ENCODE data around the gene SEMA5A.

Gene SEMA5A

DNA sequence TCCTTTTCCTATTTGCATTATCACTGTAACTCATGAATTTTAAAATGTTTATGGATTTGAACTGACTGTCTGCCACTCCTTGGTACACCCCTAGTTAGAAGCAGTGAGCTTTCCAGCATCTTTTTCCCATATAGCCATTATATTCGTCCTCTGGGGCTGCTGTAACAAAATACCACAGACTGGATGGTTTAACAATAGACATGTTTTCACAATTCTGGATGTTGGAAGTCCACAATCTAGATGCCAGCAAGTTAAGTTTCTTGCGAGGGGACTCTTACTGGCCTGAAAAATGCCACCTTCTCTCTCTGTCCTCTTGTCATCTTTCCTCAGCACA, 530.0 kb downstream of the SEMA5A start:
- DNase-seq (ENCODE audit: low read depth, low spot score): no peak

DNA sequence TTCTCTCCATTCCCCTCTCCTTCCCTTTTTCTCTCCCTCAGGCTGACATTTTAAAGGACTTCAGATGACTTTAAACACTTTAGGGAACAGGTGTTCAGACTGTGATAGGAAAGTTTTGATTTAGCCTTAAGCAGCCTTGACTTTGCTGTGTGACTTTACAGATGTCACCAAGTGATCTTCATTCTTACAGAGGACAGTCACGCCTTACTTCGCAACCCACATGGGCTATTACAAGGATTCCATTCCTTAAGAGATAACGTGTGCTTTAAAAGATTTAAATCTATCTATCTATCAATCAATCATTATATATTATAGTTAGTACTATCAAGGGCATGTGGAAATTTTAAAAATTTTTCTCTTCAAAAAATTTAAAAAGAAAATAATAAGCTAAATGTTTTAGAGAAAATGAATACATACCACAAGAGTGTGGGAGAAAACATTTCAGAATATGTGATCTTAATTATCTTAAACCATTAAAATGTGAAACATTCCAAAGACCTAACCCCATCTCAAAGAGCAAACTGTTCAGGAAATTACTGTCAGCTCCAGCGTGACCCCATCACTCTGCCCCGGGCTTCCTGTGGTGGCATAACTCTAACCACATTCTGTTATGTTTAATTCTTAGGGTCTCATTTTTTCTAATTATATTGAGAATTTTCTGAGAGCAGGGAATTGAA, 530.5 kb downstream of the SEMA5A start:
- DNase-seq (ENCODE audit: low read depth, low spot score): no peak

DNA sequence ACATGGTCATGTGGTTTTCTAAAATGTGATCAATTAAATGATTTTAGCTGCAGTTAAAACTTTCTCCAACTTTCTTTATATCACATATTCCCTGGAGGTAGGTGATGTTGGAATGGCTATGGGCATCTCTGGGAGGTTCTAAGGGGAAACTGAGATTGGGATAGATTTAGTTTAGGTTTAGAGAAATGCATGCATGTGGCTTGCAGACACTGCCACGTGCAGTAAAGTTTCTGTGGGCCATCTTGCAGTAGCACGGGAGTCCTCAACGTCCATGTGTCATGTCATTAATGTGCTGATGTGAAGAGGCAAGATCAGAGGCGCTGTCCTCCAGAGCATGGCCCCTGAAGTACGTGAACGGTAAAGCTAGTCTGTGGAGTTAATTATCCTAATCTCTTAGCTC, 532.7 kb downstream of the SEMA5A start:
- no peak for DNase-seq (ENCODE audit: low read depth, low spot score)

DNA sequence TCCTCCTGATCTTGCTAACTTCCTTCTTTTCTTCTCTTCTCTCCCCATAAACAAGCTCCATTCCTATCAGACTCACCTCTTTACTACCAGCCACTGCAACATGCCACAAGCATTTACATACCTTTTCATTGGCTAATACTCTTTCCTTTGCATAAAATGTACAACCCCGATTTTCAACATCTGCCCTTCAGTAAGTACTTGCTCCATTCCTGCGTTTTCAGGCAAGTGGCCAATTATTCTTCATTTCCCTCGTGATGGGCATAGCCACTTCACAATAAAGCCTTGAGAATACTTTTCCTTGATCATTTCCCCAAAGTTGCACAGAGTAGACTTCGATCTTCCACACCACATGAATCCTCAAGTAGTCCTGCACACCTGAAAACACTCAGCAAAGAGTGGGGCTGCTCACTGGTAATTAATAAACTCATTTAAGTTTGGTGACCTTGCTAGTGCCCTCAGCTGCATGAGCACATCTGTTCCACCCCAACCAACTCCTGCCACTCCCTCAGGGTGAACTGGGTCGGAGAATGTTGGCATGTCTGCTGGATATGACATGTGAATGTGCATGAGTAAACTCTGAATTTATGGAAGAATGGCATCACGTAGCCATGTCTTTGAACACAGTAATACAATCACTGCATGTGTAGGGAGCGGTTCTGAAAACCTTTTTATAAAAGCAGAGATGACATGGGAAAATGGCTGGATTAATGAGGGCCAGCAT, 535.8 kb downstream of the SEMA5A start:
- no peak for DNase-seq (ENCODE audit: low read depth, low spot score)

DNA sequence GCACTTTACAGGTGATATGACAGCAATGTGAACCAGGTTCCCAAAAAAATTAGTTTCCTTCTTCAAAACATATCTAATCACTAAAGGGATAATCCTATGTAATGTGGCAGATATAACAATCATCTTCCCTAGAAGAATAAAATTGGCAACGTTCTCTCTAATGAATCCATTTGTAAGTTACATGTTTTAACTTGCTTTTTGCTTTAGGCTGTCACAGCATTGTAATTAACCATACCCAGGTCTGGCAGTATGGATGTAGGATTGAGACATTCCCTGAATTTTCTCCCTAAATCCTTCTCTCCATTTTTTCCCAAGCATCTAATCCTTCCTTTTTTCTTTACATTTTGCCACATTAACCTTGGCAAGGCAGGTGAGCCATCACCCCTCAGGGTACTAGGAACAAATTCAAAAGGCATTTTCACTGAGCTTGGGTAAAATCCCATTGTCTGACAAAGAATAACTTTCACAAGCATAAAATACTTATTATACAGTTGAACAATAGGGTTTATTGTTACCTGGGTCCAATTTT, 548.3 kb downstream of the SEMA5A start:
- no peak for DNase-seq (ENCODE audit: low read depth, low spot score)

DNA sequence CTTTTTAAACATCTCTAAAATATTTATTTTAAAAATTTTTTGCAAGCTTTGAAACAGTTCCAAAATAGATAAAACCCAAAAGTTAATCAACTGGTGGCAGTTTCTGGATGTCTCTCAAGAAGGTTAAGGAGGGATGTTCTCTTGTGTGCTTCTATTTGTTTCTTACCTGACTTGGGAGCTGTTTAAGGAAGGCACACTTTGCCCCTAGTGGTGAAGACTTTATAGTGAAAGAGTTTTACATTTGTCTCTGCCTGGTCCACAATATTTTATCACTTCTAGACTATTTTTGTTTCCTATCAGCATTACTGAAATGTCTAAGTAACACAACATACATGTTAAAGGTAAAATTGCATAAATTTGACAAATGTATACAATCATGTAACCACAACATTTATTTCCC, 552.8 kb downstream of the SEMA5A start:
- no peak for DNase-seq (ENCODE audit: low read depth, low spot score)
